Measurements from ENCODE around the gene FBN1.

FBN1 gene

GRCh38 chr15:48578965-48579364 is 66.5 kb downstream of the FBN1 start:
- no peak for DNase-seq

- DNase-seq = no peak
These were observed 68.0 kb downstream of the FBN1 start for GRCh38 chr15:48577469-48577868.

GRCh38 chr15:48574187-48574586 is 71.3 kb downstream of the FBN1 start:
- DNase-seq = no peak

- no peak for DNase-seq
These were observed 71.7 kb downstream of the FBN1 start for GRCh38 chr15:48573780-48574179.

GRCh38 chr15:48572823-48573222 is 72.7 kb downstream of the FBN1 start:
- DNase-seq = no peak

GRCh38 chr15:48571510-48571909 is 74.0 kb downstream of the FBN1 start:
- no peak for DNase-seq

GRCh38 chr15:48570822-48571221 is 74.7 kb downstream of the FBN1 start:
- DNase-seq = no peak

GRCh38 chr15:48569591-48570302 is 75.8 kb downstream of the FBN1 start:
- DNase-seq = no peak

GRCh38 chr15:48566668-48567067 is 78.8 kb downstream of the FBN1 start:
- DNase-seq = no peak

- DNase-seq = no peak
These were observed 79.7 kb downstream of the FBN1 start for GRCh38 chr15:48565560-48566482.

GRCh38 chr15:48564690-48565089 is 80.8 kb downstream of the FBN1 start:
- no peak for DNase-seq

- no peak for DNase-seq
These were observed 81.6 kb downstream of the FBN1 start for GRCh38 chr15:48563934-48564333.

- no peak for DNase-seq
These were observed 85.0 kb downstream of the FBN1 start for GRCh38 chr15:48560321-48561051.

- no peak for DNase-seq
These were observed 86.2 kb downstream of the FBN1 start for GRCh38 chr15:48559285-48559684.

- DNase-seq = no peak
These were observed 87.3 kb downstream of the FBN1 start for GRCh38 chr15:48558226-48558625.

GRCh38 chr15:48557335-48557734 is 88.2 kb downstream of the FBN1 start:
- DNase-seq = no peak

GRCh38 chr15:48556159-48556897 is 89.2 kb downstream of the FBN1 start:
- DNase-seq = no peak

GRCh38 chr15:48555241-48555881 is 90.1 kb downstream of the FBN1 start:
- no peak for DNase-seq

GRCh38 chr15:48554112-48554511 is 91.4 kb downstream of the FBN1 start:
- DNase-seq = no peak

GRCh38 chr15:48553559-48553958 is 92.0 kb downstream of the FBN1 start:
- DNase-seq = no peak

- DNase-seq = no peak
These were observed 94.5 kb downstream of the FBN1 start for GRCh38 chr15:48550822-48551525.

GRCh38 chr15:48548455-48548854 is 97.1 kb downstream of the FBN1 start:
- DNase-seq = no peak
